Activated CD4-positive, CD25-positive, alpha-beta regulatory T cell treated with anti-CD3 and anti-CD28 coated beads, Interleukin-2, amount 50 U/mL, for 24 hours (primary cell): ENCODE data around the gene TMEM163.
"Not testable (repeated sequence)": the region's sequence is repeated elsewhere in the genome, so short reads cannot be mapped to it uniquely, and the experiment has no call there.

Source experiments
- ATAC-seq, 2 donors: fragments of 150-1000 bp; cut with Tn5 transposase; one replicate each; pipeline ENCODE4 v1.10.0; 2021; ENCODE audit warnings: mild to moderate bottlenecking in 1 of 2, moderate library complexity in 1 of 2

TMEM163 gene

GRCh38 chr2:134573724-134574123 lies 145.1 kb downstream of the TMEM163 start:
- ATAC-seq: no peak

- ATAC-seq: no peak
Observed at GRCh38 chr2:134573085-134573370, 145.8 kb downstream of the TMEM163 start.

- no peak for ATAC-seq
Observed at GRCh38 chr2:134572314-134573084, 146.3 kb downstream of the TMEM163 start.

GRCh38 chr2:134570676-134571075 lies 148.1 kb downstream of the TMEM163 start:
- no peak for ATAC-seq

- ATAC-seq: no peak
Observed at GRCh38 chr2:134568413-134568812, 150.4 kb downstream of the TMEM163 start.

GRCh38 chr2:134567666-134568065 lies 151.1 kb downstream of the TMEM163 start:
- ATAC-seq: no peak

GRCh38 chr2:134564955-134565354 lies 153.8 kb downstream of the TMEM163 start:
- not testable (repeated sequence) for ATAC-seq

- no peak for ATAC-seq
Observed at GRCh38 chr2:134564549-134564948, 154.3 kb downstream of the TMEM163 start.

GRCh38 chr2:134558208-134558830 lies 160.5 kb downstream of the TMEM163 start:
- no peak for ATAC-seq

GRCh38 chr2:134555411-134555810 lies 163.4 kb downstream of the TMEM163 start:
- ATAC-seq: no peak

GRCh38 chr2:134553657-134554056 lies 165.1 kb downstream of the TMEM163 start:
- no peak for ATAC-seq

- ATAC-seq: no peak
Observed at GRCh38 chr2:134550566-134551164, 168.1 kb downstream of the TMEM163 start.

- ATAC-seq: no peak
Observed at GRCh38 chr2:134549104-134549503, 169.7 kb downstream of the TMEM163 start.

- no peak for ATAC-seq
Observed at GRCh38 chr2:134540990-134541389, 177.8 kb downstream of the TMEM163 start.

- ATAC-seq: no peak
Observed at GRCh38 chr2:134539981-134540380, 178.8 kb downstream of the TMEM163 start.

- ATAC-seq: no peak
Observed at GRCh38 chr2:134537702-134538101, 181.1 kb downstream of the TMEM163 start.

GRCh38 chr2:134537121-134537520 lies 181.7 kb downstream of the TMEM163 start:
- ATAC-seq: no peak

- ATAC-seq: no peak
Observed at GRCh38 chr2:134536296-134536695, 182.5 kb downstream of the TMEM163 start.

GRCh38 chr2:134532537-134532936 lies 186.3 kb downstream of the TMEM163 start:
- no peak for ATAC-seq

GRCh38 chr2:134527381-134527780 lies 191.4 kb downstream of the TMEM163 start:
- ATAC-seq: no peak

GRCh38 chr2:134522496-134523455 lies 196.0 kb downstream of the TMEM163 start:
- no peak for ATAC-seq

GRCh38 chr2:134518101-134518500 lies 200.7 kb downstream of the TMEM163 start:
- ATAC-seq: no peak

- ATAC-seq: no peak
Observed at GRCh38 chr2:134515137-134515536, 203.7 kb downstream of the TMEM163 start.
